Panc1 (cell line): ENCODE data around the gene YBEY. TPM values are rescaled to one million over a fixed set of nuclear protein-coding genes. Genes with fewer than 3 reads are reported as not detected.
A peak's percentile ranks its signal among the peaks of the same experiment; 100 is the strongest.

Source experiments
- ATAC-seq: fragments of 200-7000 bp; cut with Tn5 transposase; 2 replicates; pipeline ENCODE4 v1.9.1; 2020; ENCODE audit warnings: mild to moderate bottlenecking, moderate library complexity
- BruUV-seq: library from RNA; stranded (reverse); fragments of 400-500 nt; replicated peaks from 2 replicates; lab custom pipeline; 2021; lab: Mats Ljungman, UMichigan
- CTCF ChIA-PET: fragments of 300-600 bp; sonication (Branson Sonifier 250); formaldehyde crosslinking; loops from one replicate; lab custom pipeline; 2022; ENCODE audit warnings: antibody characterized with exemption; lab: Charles Lee
- POLR2A ChIA-PET: fragments of 300-600 bp; sonication (Branson Sonifier 250); formaldehyde crosslinking; loops from one replicate; lab custom pipeline; 2022; ENCODE audit warnings: antibody characterized with exemption; lab: Charles Lee
- DNase-seq: peaks from one replicate; pipeline ENCODE4 v3.0.0-alpha.2; 2010; ENCODE audit warnings: low read depth, low spot score
- H3K27ac ChIP-seq: 2 replicates; pipeline ENCODE4 v1.5.1; 2011; ENCODE audit warnings: mild to moderate bottlenecking, low read length, inconsistent platforms
- H3K27me3 ChIP-seq: fragments of 200-500 bp; sonication (Bioruptor generic); 2 replicates; pipeline ENCODE4 v1.6.0; 2014; ENCODE audit warnings: low read length, inconsistent platforms; ENCODE audit not compliant: control insufficient read depth, insufficient read depth
- H3K36me3 ChIP-seq: fragments of 200-500 bp; sonication (Bioruptor generic); 2 replicates; pipeline ENCODE4 v1.5.1; 2014; ENCODE audit warnings: inconsistent platforms, mild to moderate bottlenecking, low read length, moderate library complexity; ENCODE audit not compliant: control insufficient read depth, insufficient read depth
- H3K4me1 ChIP-seq: 2 replicates; pipeline ENCODE4 v1.5.1; 2011; ENCODE audit warnings: inconsistent platforms, mild to moderate bottlenecking, low read length, moderate library complexity; ENCODE audit not compliant: control insufficient read depth, insufficient read depth
- H3K4me3 ChIP-seq, 2 experiments: 2 replicates each; pipeline ENCODE4 v1.5.1; 2011 to 2012; ENCODE audit warnings: low read depth in 2 of 2, low read length in 2 of 2, mild to moderate bottlenecking in 2 of 2, inconsistent platforms in 1 of 2, moderate library complexity in 1 of 2
- H3K9me3 ChIP-seq: fragments of 200-500 bp; sonication (Bioruptor generic); 2 replicates; pipeline ENCODE4 v1.5.1; 2014; ENCODE audit warnings: low read depth, mild to moderate bottlenecking, inconsistent platforms, low read length, moderate library complexity; ENCODE audit not compliant: control insufficient read depth, insufficient read depth
- POLR2AphosphoS5 ChIP-seq: IDR thresholded peaks from 2 replicates; pipeline ENCODE4 v1.6.1; 2012; ENCODE audit warnings: mild to moderate bottlenecking, low read depth, low read length, moderate library complexity
- REST ChIP-seq, 2 experiments: IDR thresholded peaks; 2 replicates each; pipeline ENCODE4 v1.6.1; 2011 to 2012; ENCODE audit warnings: low read depth in 2 of 2, control low read depth in 1 of 2, low read length in 1 of 2, mild to moderate bottlenecking in 1 of 2, moderate library complexity in 1 of 2; ENCODE audit not compliant: insufficient read depth in 1 of 2
- SIN3A ChIP-seq: IDR thresholded peaks from 2 replicates; pipeline ENCODE4 v1.6.1; 2012; ENCODE audit warnings: low read depth, mild to moderate bottlenecking, low read length, moderate library complexity, borderline replicate concordance; ENCODE audit not compliant: insufficient read depth
- TCF7L2 ChIP-seq: IDR thresholded peaks from 2 replicates; pipeline ENCODE4 v1.6.1; 2011; ENCODE audit warnings: mild to moderate bottlenecking, low read depth, low read length, inconsistent platforms
- in situ Hi-C: cut with HindIII; loops from 2 replicates; pipeline ENCODE4 v1.10.0; 2016; ENCODE audit warnings: low sequenced_read_pairs, low pct_unique_long_range_greater_than_20kb
- intact Hi-C: fragments of 100-400 bp; cut with micrococcal nuclease; formaldehyde crosslinking; loops from one replicate; pipeline ENCODE4 v1.10.0; 2022; ENCODE audit not compliant: unreplicated experiment
- total RNA-seq: library from RNA; stranded (reverse); gene quantifications from one replicate; pipeline ENCODE4 v1.2.1, GENCODE V29; 2021; ENCODE audit not compliant: unreplicated experiment
- TF ChIP-seq, protein P1 (sequence below): fragments of 450-650 bp; IDR thresholded peaks from 2 replicates; pipeline ENCODE4 v1.5.1; 2017; ENCODE audit warnings: mild to moderate bottlenecking

YBEY gene
- total RNA-seq, 1 experiment from 2014 or later = 10.7 TPM

DNA sequence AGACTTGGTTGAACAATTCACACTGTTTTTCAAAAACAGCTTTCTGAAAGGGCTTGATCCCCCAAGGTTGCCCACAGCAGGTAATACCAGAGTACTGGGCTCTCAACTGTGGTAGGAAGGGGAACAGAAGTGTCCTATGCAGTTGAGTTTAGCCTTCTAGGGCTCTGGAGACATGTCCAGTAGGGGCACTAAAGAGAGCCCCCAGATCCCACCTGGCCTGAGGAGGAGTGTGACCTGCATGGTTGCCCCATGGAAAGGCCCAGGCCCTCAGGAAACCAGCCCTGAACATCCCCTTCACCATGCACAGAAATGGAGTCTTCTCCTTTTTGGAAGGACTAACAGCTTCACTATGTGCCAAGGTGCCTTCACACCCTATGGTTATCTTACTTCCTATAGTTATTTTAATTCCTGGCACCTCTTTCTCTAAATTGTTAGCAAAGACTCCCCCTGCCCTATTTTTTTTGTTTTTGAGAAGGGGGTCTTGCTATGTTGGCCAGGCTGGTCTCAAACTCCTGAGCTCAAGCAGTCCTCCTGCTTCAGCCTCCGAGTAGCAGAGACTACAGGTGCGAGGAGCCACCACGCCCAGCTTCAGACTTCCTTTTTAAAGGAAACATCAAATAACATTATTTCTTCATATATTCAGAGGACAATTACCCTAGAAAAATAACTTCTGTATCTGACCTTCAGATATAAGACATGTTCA, 40.8 kb upstream of the YBEY start:
- POLR2A ChIA-PET = no interaction called here
- no peak overlapping the region for H3K27ac ChIP-seq
- no peaks in the 10 kb centered on the region for H3K9me3 ChIP-seq
- H3K4me3 ChIP-seq = no peak overlapping the region
- in situ Hi-C loops = no loop called here
- CTCF ChIA-PET = no interaction called here
- H3K27me3 ChIP-seq = no peaks in the 10 kb centered on the region
- peaks cover 6% of the 10 kb centered on the region for H3K36me3 ChIP-seq
- DNase-seq (no peak), ATAC-seq (0 out of 2 replicates have a peak, but pooled peaks have one; percentile 49)
- H3K4me1 ChIP-seq = no peaks in the 10 kb centered on the region
- intact Hi-C loops = no loop called here
- no TSS peak for BruUV-seq
- TF ChIP-seq, protein P1, sequence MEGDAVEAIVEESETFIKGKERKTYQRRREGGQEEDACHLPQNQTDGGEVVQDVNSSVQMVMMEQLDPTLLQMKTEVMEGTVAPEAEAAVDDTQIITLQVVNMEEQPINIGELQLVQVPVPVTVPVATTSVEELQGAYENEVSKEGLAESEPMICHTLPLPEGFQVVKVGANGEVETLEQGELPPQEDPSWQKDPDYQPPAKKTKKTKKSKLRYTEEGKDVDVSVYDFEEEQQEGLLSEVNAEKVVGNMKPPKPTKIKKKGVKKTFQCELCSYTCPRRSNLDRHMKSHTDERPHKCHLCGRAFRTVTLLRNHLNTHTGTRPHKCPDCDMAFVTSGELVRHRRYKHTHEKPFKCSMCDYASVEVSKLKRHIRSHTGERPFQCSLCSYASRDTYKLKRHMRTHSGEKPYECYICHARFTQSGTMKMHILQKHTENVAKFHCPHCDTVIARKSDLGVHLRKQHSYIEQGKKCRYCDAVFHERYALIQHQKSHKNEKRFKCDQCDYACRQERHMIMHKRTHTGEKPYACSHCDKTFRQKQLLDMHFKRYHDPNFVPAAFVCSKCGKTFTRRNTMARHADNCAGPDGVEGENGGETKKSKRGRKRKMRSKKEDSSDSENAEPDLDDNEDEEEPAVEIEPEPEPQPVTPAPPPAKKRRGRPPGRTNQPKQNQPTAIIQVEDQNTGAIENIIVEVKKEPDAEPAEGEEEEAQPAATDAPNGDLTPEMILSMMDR = no peak
- TF ChIP-seq TCF7L2 (no peak), REST (IDR thresholded peaks at IDR 0.05; ENCODE audit: insufficient read depth in 1 of 2, low read depth in 2 of 2, low read length in 1 of 2) (no peak), SIN3A (no peak), POLR2AphosphoS5 (no peak)

DNA sequence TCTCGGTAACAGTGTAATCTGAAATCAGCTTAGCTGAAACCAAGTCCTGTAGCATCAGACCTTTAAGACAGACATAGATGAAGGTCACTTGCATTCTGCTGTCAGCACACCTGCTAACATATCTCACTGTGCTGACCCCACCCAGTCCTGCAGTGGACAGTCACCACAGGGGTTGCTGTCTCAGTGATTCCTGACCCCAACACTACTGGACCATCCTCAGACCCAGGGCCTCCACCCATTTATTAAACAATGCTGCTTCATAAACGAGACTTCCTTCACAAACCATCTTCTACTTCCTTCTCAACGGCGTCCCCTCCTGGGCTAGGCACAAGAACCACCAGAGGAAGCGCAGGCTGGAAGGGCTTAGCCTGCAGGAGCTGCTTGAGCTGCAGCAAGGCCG, 39.8 kb upstream of the YBEY start:
- BruUV-seq = no TSS peak
- intact Hi-C loops = no loop called here
- TF ChIP-seq REST (IDR thresholded peaks at IDR 0.05; ENCODE audit: insufficient read depth in 1 of 2, low read depth in 2 of 2, low read length in 1 of 2) = no peak
- TF ChIP-seq SIN3A = no peak
- TF ChIP-seq, protein P1 = no peak
- no peak for TF ChIP-seq TCF7L2
- no peak for TF ChIP-seq POLR2AphosphoS5
- in situ Hi-C loops = no loop called here
- no peak overlapping the region for H3K27ac ChIP-seq
- peaks cover 6% of the 10 kb centered on the region for H3K36me3 ChIP-seq
- H3K9me3 ChIP-seq = no peaks in the 10 kb centered on the region
- DNase-seq (no peak), ATAC-seq (no peak)
- POLR2A ChIA-PET = no interaction called here
- H3K27me3 ChIP-seq = no peaks in the 10 kb centered on the region
- CTCF ChIA-PET = interaction anchor here (0.7 kb wide), 1 partner anchor 39 kb away, joined by 3 read pairs; no protein-coding TSS in a partner anchor
- no peak overlapping the region for H3K4me3 ChIP-seq
- H3K4me1 ChIP-seq = no peaks in the 10 kb centered on the region
